H7 (cell line): Measurements from ENCODE around the gene PRPF4. TPM values are rescaled to one million over a fixed set of nuclear protein-coding genes. Genes with fewer than 3 reads are reported as not detected.

Experiments
- DNase-seq: peaks from one replicate; pipeline ENCODE4 v3.0.0; 2012
- H3K27me3 ChIP-seq: 2 replicates; pipeline ENCODE4 v1.6.0; 2011; ENCODE audit warnings: mild to moderate bottlenecking, low read length; ENCODE audit not compliant: control insufficient read depth, insufficient read depth
- H3K36me3 ChIP-seq: replicated peaks from 2 replicates; pipeline ENCODE4 v1.5.1; 2011; ENCODE audit warnings: low read length; ENCODE audit not compliant: control insufficient read depth, insufficient read depth
- H3K4me3 ChIP-seq: 2 replicates; pipeline ENCODE4 v1.5.1; 2011; ENCODE audit warnings: low read depth, mild to moderate bottlenecking, control low read depth, low read length, moderate library complexity; ENCODE audit not compliant: insufficient read depth
- total RNA-seq: library from RNA; depleted of rRNA; stranded (reverse); fragments of >200 nt; shearing (Covaris generic); gene quantifications from 2 replicates; pipeline ENCODE4 v1.2.3, GENCODE V29; 2014

The PRPF4 gene
- total RNA-seq, 1 experiment from 2014 or later, result 38.4 TPM

DNA sequence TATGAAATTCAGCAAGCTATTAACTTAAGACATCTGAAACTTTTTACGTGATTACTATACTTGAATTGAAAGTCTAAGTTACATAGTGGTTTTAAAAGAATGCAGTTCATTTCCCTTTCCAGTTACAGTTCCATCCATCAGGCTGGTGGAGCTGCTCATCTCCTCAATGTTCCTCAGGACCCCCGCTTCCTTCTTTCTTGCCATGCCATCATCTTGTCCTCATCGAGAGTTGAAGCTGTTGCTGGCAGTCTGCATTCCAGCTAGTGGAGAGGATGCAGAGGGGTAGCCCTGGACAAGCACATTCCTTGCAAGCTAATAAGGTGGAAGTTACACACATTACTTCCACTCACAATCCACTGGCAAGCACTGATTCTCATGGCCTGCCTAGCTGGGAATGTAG, 36.5 kb downstream of the PRPF4 start:
- Histone ChIP-seq H3K27me3 (no peaks in the 10 kb centered on the region), H3K36me3 (no peaks in the 10 kb centered on the region), H3K4me3 (no peak overlapping the region)
- no peak for DNase-seq

DNA sequence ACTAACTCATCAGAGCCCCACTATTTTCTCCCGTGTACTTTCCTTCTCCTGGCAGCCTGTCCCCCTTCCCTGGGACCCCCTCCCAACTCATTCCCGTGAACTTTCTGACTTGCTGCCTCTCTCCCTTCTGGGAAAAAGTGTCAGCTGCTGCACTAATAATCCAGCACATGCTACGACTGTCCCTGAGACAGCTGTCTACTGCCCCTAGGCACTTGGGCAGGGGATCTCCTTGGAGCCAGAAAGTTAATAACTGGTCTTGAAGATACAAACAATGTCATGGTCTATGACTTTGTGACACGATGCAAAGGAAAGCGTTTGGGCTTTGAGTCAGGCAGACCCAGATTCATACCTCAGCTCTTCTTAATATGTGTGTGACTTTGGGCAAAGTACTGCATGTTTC, 37.8 kb downstream of the PRPF4 start:
- Histone ChIP-seq H3K27me3 (no peaks in the 10 kb centered on the region), H3K4me3 (no peak overlapping the region), H3K36me3 (no peaks in the 10 kb centered on the region)
- no peak for DNase-seq

DNA sequence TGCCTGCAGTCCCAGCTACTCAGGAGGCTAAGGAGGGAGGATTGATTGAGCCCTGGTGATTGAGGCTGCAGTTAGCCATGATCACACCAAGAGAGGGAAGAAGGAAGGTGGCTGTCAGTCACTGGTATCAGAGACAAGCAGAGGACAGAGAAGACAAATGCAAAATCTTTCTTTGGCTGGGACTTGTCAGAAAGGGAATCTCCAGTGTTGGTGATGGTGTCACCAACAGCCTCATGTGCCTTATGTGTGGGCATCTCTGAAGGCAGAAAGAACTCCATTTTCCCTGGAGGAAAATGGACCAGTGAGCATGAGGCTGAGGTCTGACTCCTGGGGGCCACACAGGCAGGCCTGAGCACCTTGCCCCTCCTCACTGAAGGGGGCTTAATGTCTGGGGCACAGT, 39.8 kb downstream of the PRPF4 start:
- Histone ChIP-seq H3K27me3 (no peaks in the 10 kb centered on the region), H3K4me3 (no peak overlapping the region), H3K36me3 (no peaks in the 10 kb centered on the region)
- DNase-seq, result no peak

DNA sequence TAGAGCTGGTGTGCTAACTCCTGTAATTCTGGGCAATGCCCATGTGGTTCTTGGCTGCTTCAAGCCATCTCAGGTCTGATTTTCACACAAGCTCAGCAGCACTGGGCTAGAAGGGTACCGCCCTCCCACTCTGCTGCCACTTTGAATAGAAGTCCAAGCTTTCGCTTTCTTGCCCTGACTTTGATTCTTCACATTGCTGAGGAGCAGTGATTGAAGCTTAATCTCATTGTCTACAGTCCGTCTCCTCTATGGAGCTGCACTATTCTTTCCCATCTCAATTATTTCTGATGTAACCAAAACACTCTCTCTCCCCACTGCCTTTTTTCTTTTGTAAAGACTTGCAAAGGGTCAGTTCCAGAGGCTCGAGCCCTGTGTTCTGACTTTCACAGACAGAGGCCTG, 40.6 kb downstream of the PRPF4 start:
- H3K27me3 ChIP-seq, result no peaks in the 10 kb centered on the region; the same call in 1 of the 2 replicates
- no peak for DNase-seq
- H3K4me3 ChIP-seq, result no peak overlapping the region
- no peaks in the 10 kb centered on the region for H3K36me3 ChIP-seq

DNA sequence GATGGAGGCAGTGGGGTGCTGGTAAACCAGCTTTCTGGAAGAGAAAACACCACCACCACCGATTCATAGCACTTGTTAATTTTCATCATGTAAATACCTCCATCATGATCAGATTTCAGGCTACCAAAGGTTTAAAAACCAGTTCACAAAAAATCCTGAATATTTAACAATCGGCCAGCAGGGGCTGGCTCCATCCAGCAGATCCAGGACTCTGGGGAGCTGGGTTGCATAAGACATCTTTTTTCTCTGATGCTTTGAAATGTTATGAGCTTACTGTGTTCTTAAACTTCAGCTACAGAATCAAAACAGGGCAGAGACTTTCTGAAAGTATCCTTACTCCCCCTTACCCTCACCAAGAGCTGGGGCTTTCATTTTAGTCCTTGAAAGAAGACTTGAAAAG, 42.3 kb downstream of the PRPF4 start:
- no peaks in the 10 kb centered on the region for H3K36me3 ChIP-seq
- no peak for DNase-seq
- peaks cover 2% of the 10 kb centered on the region; the same call in 1 of the 2 replicates for H3K27me3 ChIP-seq
- no peak overlapping the region for H3K4me3 ChIP-seq

DNA sequence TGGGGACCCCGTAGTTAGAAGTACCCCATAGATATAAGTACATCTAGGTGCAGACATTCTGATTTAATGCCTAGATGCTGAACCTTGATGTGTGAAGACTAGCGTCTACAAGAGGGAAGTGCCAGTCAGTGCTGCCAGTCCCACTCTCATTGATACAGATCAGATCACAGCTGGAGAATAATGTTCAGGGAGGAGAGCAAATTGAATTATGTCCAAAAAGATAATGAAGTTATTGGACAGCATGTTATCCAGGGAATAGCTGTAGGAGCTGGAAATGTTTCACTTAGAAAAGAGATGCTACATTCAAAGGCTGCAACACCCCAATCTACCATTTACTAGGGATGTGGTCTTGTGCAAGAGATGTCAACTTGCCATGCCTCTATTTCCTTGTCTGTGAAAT, 43.6 kb downstream of the PRPF4 start:
- H3K4me3 ChIP-seq, result no peak overlapping the region
- peaks cover 2% of the 10 kb centered on the region; the same call in 1 of the 2 replicates for H3K27me3 ChIP-seq

DNA sequence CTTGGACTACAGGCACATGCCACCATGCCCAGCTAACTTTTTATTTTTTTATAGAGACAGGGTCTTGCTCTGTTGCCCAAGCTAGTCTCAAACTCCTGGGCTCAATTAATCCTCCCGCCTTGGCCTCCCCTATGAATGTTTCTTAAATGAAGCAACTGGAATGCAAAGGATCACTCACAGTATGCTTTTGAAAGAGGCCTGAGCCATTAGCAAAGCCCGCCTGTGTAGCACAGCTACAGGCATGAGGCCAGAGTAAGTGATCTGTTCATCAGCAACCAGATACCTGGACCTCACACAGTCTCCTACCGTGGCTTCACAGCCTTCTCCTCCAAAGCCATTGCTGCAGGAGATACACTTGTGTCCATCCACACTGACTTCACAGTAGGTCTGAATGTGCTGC, 44.6 kb downstream of the PRPF4 start:
- no peaks in the 10 kb centered on the region for H3K36me3 ChIP-seq
- no peak overlapping the region for H3K4me3 ChIP-seq
- DNase-seq, result no peak
- H3K27me3 ChIP-seq, result peaks cover 2% of the 10 kb centered on the region; the same call in 1 of the 2 replicates

More for the DNA sequence above, 43.6 kb downstream of the PRPF4 start:
- DNase-seq, result no peak
- H3K36me3 ChIP-seq, result no peaks in the 10 kb centered on the region

DNA sequence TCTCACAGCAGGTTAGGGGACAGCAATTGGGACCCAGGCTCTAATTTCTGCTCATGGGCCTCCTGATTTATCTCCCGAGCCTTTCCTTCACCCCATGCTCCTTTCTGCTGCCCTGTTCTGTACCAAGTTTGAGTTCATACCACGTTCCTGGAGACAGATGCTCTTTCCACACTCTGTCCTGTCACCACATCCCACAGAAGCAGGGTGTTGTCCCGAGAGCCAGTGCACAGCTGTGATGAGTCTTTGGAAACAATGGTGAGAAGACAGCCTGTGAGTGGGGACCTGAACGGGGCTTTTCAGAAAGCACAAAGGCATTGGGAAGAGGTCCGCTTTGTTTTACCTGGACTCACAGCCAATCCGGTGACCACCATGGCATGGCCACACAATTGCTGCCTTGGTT, 47.2 kb downstream of the PRPF4 start:
- H3K36me3 ChIP-seq, result no peaks in the 10 kb centered on the region
- H3K27me3 ChIP-seq, result peaks cover 2% of the 10 kb centered on the region; the same call in 1 of the 2 replicates
- no peak for DNase-seq
- H3K4me3 ChIP-seq, result no peak overlapping the region

DNA sequence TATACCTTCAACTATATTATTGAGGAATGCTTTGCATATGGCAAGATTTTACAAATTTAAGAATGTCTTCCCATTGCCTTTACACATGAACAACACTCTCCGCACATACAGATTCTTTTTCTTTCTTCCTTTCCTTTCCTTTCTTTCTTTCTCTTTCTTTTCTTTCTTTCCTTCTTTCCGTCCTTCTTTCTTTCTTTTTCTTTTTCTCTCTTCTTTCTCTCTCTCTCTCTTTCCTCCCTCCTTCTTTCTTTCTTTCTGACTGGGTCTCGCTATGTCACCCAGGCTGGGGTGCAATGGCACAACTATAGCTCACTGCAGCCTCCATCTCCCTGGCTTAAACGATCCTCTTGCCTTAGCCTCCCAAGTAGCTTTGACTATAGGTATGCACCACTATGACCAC, 50.8 kb downstream of the PRPF4 start:
- no peak for DNase-seq
- H3K36me3 ChIP-seq, result no peaks in the 10 kb centered on the region
- H3K27me3 ChIP-seq, result peaks cover 2% of the 10 kb centered on the region; the same call in 1 of the 2 replicates
- no peak overlapping the region for H3K4me3 ChIP-seq

DNA sequence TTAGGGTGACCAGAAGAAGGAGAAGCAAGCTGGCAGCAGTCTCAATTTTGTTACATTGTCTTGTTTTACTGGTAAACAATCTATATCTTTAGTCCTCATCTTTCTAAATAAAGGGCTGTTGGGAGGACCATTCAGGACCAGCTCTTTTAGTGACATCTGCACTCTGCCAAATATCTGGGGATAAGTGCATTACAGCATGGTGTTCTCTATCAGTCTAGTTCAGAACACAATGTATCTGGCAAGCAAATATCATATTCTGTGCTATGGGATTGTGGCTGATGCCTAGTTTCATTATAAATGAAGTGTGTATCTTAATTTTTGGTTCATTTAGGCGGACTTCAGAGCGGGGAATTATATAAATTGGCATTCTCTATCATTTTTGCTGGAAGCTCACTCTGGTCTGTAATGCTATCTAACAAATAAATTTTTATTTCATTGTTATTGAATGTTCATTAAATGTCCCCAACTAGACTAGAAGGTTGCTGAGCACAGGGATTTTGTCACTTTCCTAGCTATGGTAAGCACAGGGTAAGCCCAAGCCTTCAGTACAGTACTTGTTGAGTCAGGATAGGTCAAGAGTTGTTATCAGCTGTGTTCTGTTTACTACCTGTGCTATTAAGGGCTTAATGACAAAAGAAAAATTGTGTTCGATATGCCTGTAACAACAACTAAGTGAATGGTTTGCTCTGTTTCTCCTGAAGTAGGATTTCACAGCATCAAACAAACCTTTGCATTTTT, 52.8 kb downstream of the PRPF4 start:
- H3K4me3 ChIP-seq, result no peak overlapping the region
- no peaks in the 10 kb centered on the region for H3K27me3 ChIP-seq
- DNase-seq, result no peak
- no peaks in the 10 kb centered on the region for H3K36me3 ChIP-seq

DNA sequence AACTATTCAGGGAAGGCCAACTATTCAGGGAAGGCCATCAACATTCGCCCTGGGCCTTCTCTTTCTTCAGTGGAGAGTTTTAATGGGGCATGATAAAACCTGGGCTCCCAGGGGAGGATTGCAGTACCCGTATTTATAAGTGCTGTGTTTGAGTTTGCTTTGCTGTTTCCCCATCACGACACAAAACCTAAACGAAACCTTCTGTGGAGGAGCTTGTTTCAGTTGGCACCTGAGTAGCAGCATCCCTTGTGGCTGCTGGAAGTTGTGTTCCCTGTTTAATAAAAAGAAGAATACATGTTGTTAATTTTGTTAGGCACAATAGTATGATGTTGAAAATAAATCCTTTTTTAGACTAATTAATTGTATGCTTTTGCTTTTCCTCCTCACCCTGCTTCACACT, 56.3 kb downstream of the PRPF4 start:
- Histone ChIP-seq H3K36me3 (no peaks in the 10 kb centered on the region), H3K4me3 (no peak overlapping the region), H3K27me3 (no peaks in the 10 kb centered on the region)
- DNase-seq, result no peak

DNA sequence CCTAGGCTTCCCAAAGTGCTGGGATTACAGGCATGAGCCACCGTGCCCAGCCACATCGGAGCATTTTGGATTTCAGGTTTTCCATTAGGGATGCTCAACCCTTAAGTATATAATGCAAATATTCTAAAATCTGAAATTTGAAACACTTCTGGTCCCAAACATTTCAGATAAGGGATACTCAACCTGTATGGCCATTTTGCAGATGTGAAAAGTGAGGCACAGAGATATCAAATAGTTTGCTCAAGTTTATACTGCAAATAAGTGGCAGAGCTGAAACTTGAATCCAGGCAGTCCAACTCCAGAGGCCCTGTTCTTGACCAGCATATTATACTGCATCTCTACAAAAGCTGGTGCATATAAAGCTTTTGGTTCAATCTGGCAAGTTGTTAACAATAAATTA, 62.3 kb downstream of the PRPF4 start:
- Histone ChIP-seq H3K27me3 (peaks cover 16% of the 10 kb centered on the region), H3K36me3 (no peaks in the 10 kb centered on the region), H3K4me3 (no peak overlapping the region)
- no peak for DNase-seq

DNA sequence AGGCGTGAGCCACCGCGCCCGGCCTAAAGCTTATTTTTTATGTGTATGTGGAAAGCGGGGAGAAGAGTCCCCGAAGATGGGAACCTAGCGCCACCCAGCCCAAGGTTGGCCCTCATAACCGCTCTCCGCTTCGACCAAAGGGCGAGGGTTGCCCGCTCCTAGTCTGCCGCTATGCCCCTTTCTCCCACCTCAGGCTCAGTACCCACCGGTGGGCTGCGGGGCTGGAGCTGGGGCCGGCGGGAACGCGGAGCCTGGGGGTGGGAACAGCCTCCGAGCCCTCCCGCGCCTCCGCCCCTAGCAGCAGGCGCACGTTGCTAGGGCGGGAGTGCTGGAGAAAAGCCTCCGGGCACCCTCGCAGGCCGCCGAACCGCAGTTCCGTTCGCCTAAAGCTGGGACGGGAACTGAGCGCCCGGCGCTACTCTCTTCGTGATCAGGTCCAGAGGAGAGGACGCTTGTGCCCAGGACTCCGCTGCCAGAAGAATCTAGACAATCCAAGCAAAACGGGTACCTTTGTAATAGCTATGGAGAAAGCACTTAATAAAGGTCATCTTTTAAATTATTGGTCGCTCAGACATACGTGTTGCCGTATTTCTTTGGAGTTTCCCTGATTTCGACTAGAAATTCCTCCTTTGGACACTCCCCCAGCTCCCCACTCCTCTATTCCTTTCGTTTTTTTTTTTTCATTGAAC, 64.7 kb downstream of the PRPF4 start, which contains the start of gene WDR31:
Gene WDR31 (minus strand): TSS at position 265 of the 689 bp plus-strand sequence. CDS start 8,253 bp downstream, outside the sequence.
- peak within 1 kb of the TSS; percentile 80 for H3K4me3 ChIP-seq
- peak; percentile 97 for DNase-seq
- H3K27me3 ChIP-seq, result peaks cover 18% of the 10 kb centered on the region
- no peaks in the 10 kb centered on the region for H3K36me3 ChIP-seq

DNA sequence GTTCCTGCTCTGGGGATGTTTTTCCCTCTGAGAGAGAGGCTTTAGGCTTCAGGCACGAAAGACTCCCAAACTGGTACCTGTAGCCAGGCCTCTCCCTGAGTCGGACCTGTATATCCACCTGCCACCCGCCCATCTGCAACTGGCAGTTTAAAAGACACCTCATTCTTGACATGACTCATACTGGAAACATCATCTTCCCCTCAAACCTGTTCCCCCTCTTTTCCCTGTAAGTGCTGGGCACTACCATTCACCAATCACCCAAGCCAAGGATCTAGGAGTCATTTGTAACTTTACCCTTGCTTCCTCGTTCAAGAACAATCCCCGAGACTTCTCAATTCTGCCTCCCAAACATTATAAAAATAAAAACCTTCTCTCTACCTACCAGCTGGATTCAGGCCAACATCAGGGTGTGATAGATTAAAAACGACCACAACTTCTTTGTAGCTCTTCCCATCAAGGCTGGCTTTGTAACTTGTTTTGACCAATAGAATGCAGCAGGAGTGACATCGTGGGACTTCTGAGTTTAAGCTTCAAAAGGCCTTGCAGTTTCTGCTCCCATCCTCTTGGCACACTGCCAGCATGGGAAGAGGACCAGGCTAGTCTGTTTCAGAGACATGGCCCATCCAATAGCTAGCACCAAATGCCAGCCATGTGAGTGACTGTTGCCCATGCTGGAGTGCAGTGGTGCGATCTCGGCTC, 66.4 kb downstream of the PRPF4 start:
- Histone ChIP-seq H3K4me3 (no peak overlapping the region), H3K36me3 (no peaks in the 10 kb centered on the region), H3K27me3 (peaks cover 18% of the 10 kb centered on the region)
- no peak for DNase-seq
